A673 (cell line): ENCODE measurements around the gene MAGOH. TPM values are rescaled to one million over a fixed set of nuclear protein-coding genes. Genes with fewer than 3 reads are reported as not detected.

Source experiments
- BruUV-seq: library from RNA; stranded (reverse); fragments of 400-500 nt; replicated peaks from 2 replicates; lab custom pipeline; 2021; lab: Mats Ljungman, UMichigan
- CTCF ChIA-PET: fragments of 300-600 bp; sonication (Branson Sonifier 250); formaldehyde crosslinking; loops from one replicate; lab custom pipeline; 2022; ENCODE audit warnings: antibody characterized with exemption; lab: Charles Lee
- POLR2A ChIA-PET: fragments of 300-600 bp; sonication (Branson Sonifier 250); formaldehyde crosslinking; loops from one replicate; lab custom pipeline; 2022; ENCODE audit warnings: antibody characterized with exemption; ENCODE audit not compliant: low non-redundant PET; lab: Charles Lee
- DNase-seq: peaks from one replicate; pipeline ENCODE4 v3.0.0-alpha.2; 2015; ENCODE audit warnings: low spot score
- H3K27ac ChIP-seq: fragments of 200-600 bp; sonication (generic); 2 replicates; pipeline ENCODE4 v1.5.1; 2016; ENCODE audit warnings: mixed run types, low read depth, mild to moderate bottlenecking, mixed read lengths, antibody characterized with exemption, low read length; ENCODE audit not compliant: poor library complexity, severe bottlenecking
- H3K27me3 ChIP-seq: fragments of 200-600 bp; sonication (generic); replicated peaks from 2 replicates; pipeline ENCODE4 v1.6.1; 2017; ENCODE audit warnings: mixed run types, low read depth, mild to moderate bottlenecking, mixed read lengths, antibody characterized with exemption, low read length; ENCODE audit not compliant: insufficient read depth, poor library complexity
- H3K36me3 ChIP-seq: fragments of 200-600 bp; sonication (generic); 2 replicates; pipeline ENCODE4 v1.6.1; 2016; ENCODE audit warnings: mixed run types, mild to moderate bottlenecking, mixed read lengths, antibody characterized with exemption, low read length; ENCODE audit not compliant: insufficient read depth, poor library complexity, severe bottlenecking
- H3K4me1 ChIP-seq: fragments of 200-600 bp; sonication (generic); 2 replicates; pipeline ENCODE4 v1.6.1; 2017; ENCODE audit warnings: mixed run types, mild to moderate bottlenecking, mixed read lengths, antibody characterized with exemption, low read length; ENCODE audit not compliant: insufficient read depth, poor library complexity, severe bottlenecking
- H3K4me3 ChIP-seq: fragments of 200-600 bp; sonication (generic); 2 replicates; pipeline ENCODE4 v1.5.1; 2016; ENCODE audit warnings: low read depth, mixed run types, mild to moderate bottlenecking, mixed read lengths, low read length; ENCODE audit not compliant: poor library complexity, severe bottlenecking
- H3K9me3 ChIP-seq: fragments of 200-600 bp; sonication (generic); 2 replicates; pipeline ENCODE4 v1.6.1; 2016; ENCODE audit warnings: mixed run types, low read depth, mild to moderate bottlenecking, mixed read lengths, antibody characterized with exemption, low read length; ENCODE audit not compliant: poor library complexity, severe bottlenecking
- CTCF ChIP-seq: fragments of 300-800, 200-600 bp; sonication (generic); conservative IDR thresholded peaks from 2 replicates; pipeline ENCODE4 v1.5.1; 2017; ENCODE audit warnings: low read depth, mild to moderate bottlenecking, antibody characterized with exemption, low read length, moderate library complexity, mixed read lengths
- EZH2 ChIP-seq: fragments of 200-600 bp; sonication (generic); IDR thresholded peaks from 2 replicates; pipeline ENCODE4 v1.6.1; 2017; ENCODE audit warnings: borderline replicate concordance, low read depth, mild to moderate bottlenecking, mixed read lengths, antibody characterized with exemption, low read length; ENCODE audit not compliant: poor library complexity, severe bottlenecking
- intact Hi-C: fragments of 100-400 bp; cut with micrococcal nuclease; formaldehyde crosslinking; loops from one replicate; pipeline ENCODE4 v1.10.0; 2022; ENCODE audit not compliant: unreplicated experiment
- total RNA-seq: library from RNA; stranded (reverse); gene quantifications from 2 replicates; pipeline ENCODE4 v1.2.3, GENCODE V29; 2021

MAGOH gene
- total RNA-seq, 1 experiment from 2014 or later: 76.3 TPM

GRCh38 chr1:53255031-53255430 lies 16.7 kb upstream of the MAGOH start:
- BruUV-seq: no TSS peak
- POLR2A ChIA-PET: no interaction called here
- TF ChIP-seq CTCF: 0 out of 2 replicates have a peak, but pooled peaks have one; percentile 11
- no peak for TF ChIP-seq EZH2

GRCh38 chr1:53254011-53254640 lies 15.8 kb upstream of the MAGOH start:
- no peak overlapping the region for H3K27ac ChIP-seq
- TF ChIP-seq CTCF (no peak), EZH2 (no peak)
- ChIA-PET CTCF (no interaction called here), POLR2A (no interaction called here)
- H3K9me3 ChIP-seq: no peaks in the 10 kb centered on the region
- no peak for DNase-seq
- H3K36me3 ChIP-seq: no peaks in the 10 kb centered on the region
- no TSS peak for BruUV-seq
- no peak overlapping the region for H3K4me3 ChIP-seq
- H3K27me3 ChIP-seq: peaks cover 64% of the 10 kb centered on the region
- H3K4me1 ChIP-seq: no peaks in the 10 kb centered on the region
- intact Hi-C loops: no loop called here

More at GRCh38 chr1:53255031-53255430, 16.7 kb upstream of the MAGOH start:
- H3K27ac ChIP-seq: no peak overlapping the region
- no peak for DNase-seq
- peaks cover 66% of the 10 kb centered on the region for H3K27me3 ChIP-seq
- no peaks in the 10 kb centered on the region for H3K4me1 ChIP-seq
- H3K36me3 ChIP-seq: no peaks in the 10 kb centered on the region
- no peaks in the 10 kb centered on the region for H3K9me3 ChIP-seq
- H3K4me3 ChIP-seq: no peak overlapping the region
- CTCF ChIA-PET: no interaction called here
- intact Hi-C loops: no loop called here

DNA sequence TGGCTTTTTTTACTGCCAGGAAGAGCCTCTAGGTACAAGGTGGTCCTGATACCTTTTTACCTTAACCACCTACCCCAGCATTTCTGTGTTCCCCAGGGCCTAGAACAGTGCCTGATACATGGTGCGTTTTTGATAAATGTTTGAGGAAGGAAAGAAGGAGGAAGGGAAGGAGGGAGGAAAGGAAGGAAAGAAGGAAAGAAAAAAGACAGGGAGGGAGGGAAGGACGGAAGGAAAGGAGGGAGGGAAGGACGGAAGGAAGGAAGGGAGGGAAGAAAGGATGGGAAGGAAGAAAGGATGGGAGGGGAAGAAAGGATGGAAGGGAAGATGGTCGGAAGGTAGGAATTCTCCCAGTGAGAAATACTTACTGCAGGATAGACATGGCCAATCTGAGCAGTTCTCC lies 12.0 kb upstream of the MAGOH start:
- no peak for DNase-seq
- BruUV-seq: no TSS peak
- Histone ChIP-seq H3K36me3 (no peaks in the 10 kb centered on the region), H3K4me1 (no peaks in the 10 kb centered on the region), H3K4me3 (no peak overlapping the region), H3K9me3 (no peaks in the 10 kb centered on the region), H3K27me3 (peaks cover 49% of the 10 kb centered on the region), H3K27ac (no peak overlapping the region)
- intact Hi-C loops: no loop called here
- ChIA-PET POLR2A (no interaction called here), CTCF (no interaction called here)
- TF ChIP-seq EZH2 (no peak), CTCF (no peak)
